Amniotic stem cell (primary cell): ENCODE results near the gene PLA2G6.

ENCODE experiments used
- DNase-seq: peaks from one replicate; lab custom pipeline; 2025; lab: John Stamatoyannopoulos, UW

Gene PLA2G6

DNA sequence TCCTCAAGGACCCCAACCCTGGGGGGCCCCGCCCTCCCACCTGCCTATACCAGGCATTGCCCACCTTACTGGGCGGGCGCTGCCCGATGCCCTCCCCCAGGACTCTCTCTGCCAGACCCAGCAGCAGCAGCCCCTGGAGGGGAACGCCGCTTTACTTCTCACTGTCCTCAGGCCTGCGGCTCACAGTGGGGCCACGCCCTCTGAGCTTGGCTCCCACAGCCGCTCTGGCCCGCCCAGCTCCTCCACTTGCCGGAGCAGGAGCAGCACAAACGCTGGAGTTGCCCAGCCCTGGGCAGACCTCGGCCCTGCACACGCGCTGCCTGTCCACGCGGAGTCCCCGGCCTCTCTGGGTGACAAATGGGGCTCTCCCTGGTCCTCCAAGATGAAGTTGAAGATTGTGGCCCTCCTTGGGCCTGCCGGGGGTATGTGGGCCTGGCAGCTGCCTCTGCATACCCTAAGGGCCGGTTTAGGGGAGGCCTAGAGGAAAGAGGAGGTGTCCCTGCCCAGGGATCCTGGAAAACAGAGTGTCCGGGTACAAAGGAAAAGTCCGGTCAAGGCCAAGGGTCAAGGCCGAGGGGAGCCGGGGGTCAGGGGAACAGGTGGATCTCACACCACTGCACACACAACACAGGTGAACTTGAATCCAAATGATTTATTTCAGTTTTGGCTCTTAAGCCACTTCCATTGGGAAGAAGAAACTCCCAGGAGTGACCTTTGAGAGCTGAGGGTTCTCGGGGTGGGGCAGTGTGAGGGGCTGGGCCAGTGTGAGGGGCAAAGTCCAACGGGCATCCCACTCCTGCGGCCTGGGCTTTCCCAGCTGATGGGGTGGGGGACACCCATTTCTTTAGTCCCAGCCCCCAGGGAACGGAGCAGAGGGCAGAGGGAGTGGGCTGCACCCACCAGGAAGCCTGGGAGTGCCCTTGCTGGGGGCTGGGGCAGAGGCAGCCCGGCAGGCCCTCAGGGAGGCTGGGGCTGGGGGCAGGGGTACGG, 70.5 kb downstream of the PLA2G6 start:
- DNase-seq: no peak

DNA sequence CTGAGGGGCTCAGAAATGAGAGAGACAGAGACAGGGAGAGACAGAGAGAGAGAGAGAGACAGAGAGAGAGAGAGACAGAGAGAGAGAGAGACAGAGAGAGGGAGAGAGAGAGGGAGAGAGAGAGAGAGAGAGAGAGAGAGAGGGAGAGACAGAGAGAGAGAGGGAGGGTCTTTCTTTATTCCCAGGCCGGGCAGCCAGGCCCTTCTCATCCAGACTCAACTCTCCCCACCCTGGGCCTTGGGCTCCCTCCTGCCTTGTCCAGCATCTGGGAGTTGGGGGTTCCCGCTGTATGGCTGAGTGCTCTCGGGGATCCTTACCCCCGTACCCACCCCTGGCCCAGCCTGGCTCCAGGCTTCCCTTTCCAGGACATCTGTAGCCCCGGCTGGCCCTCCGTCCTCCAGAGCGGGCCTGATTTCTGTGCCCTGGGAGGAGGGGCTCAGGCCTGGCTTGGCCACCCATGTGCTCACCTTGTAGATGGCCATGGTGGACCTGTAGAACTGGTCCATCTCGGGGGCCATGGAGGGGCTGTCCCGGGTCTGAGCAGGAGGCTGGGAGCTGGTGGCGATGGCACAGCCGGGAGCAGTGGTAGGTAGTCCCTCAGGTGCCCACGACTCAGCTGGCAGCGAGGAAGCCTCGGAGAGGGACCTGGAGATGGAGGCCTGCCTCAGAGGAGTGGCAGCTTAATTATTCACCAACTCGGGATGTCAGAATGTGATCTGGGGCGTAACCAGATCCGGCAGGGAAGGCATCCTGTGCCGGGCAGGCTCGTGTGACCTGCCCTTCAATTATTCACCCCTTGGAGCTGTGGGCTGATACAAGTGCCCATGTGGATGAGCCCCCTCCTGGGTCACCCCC, 71.4 kb downstream of the PLA2G6 start, which contains the start of gene BAIAP2L2:
TSS of gene BAIAP2L2 (minus strand) at position 677 of the 855 bp plus-strand sequence. CDS start at position 518, 159 bp downstream.
- no peak for DNase-seq

GRCh38 chr22:38109371-38110001, 72.1 kb downstream of the PLA2G6 start:
- DNase-seq: no peak

DNA sequence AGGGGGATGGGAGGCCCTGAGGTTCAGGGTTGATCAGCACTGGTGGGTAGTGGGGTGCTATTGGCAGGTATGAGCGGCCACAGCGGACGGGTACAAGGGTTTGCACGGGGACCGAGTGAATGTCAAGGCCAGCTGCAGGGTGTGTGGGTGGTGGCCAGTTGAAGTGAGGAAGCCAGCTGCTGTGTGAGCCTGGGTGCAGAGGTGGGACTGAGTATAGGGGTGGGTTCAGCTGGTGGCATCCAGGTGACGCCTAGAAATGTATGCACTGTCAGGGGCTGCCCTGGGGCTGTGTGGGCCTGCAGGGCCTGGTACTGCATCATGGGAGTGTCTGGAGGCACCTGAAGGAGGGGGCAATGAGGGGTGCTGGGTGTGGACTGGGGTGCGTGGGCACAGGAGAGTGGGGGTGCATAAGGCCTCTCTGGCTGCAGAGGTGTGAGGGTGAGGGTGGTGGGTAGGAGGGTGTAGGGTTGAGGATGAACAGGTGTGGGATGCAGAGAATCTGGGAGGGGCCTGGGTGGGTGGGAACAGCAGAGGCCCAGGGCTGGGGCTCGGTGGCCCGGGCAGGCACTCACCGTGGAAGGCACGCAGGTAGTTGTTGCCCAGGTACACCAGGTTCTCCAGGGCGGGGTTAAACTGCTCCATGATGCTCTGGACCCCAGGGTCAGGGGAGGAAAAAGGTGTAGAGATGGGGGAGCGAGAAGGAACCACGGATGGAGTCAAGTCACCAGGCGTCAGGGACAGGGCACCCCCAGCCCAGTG, 72.9 kb downstream of the PLA2G6 start:
- DNase-seq: no peak

DNA sequence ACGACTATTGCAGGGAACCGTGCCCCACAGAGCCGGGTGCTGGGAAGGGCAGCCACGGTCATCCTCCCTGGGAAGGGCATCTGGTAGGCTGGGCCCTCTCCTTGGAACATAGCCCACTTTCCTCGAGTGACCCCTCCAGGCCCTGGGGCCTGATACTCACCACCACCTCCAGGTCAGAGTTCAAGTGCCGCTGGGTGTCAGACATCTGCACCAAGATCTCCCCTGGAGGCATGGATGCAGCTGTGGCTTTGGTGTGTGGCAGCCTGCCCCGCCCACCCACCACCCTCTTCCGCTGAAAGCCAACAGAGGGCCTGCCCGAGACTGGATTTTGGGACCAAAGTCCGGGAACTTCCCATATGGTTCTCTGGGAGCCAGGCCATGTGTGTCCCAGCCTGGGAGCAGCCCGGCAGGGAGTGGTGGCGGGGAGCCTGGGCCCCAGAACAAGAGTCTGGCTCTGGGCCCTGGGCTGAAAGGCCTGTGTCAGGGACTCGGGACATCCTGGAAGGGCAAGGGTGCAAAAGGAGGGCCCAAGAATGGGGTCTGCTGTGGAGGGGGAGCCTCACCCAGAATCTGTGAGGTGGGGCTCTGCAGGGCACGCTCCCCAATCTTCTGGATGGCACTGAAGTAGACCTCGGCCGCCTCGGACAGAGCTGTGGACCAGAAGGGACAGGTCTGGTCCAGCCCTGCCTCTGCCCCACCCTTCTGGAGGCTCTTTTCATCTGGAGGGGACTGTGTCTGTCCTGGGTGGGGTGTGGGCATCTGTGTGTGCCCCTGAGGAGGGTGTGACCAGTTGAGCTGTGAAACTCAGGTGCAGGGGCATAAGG, 73.7 kb downstream of the PLA2G6 start:
- DNase-seq: no peak

DNA sequence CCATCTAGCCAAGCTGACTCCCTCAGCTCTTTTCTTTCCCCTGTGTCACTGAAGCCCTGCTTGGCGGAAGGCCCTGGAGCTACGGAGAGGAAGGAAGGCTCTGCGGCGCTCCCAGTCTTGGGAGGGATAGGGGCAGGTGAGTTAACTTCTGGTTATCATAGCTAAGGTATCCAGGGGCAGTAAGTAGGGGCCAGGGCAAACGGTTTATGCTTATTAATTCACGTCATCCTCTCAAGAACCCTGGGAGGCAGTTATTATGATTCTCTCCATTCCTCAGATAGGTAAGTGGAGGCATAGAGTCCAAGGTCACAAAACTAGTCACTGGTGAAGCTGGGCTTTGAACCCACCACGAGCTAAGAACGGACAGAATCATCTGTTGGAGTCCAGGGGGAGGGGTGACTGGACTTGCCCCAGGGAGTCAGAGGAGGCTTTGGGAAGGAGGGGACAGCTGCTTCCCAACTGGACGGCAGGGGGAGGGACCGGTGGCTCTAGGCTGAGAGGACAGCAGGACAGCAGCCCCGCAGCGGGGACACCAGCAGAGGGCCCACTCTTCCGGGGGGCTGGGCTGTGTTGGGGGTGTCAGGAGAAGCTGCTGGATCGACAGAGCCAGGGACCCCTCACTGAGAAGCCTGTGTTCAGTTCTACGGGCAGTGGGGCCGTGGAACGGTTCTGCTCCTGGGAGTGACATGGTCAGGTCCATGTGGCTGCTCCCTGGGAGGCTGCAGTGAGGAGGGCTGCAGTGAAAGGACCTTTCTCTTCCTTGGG, 74.6 kb downstream of the PLA2G6 start:
- no peak for DNase-seq

DNA sequence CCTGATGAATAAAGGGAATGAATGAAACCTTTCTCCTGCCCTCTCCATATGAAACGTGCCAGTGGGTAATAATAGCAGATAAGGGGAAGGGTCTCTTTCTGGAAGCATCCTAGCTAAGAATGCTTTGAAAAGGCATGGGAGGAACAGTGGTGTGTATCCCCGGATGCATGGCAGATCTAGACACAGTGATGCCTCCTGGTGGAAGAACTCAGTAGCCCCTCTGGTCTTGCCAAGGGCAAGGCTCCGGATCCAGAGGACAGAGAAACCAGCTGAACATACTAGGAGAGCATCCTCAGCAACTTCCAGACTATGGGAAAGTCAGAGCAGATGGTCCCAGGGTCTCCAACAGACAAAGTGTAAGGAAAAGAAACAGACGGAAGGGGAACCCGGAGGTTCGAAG, 77.5 kb downstream of the PLA2G6 start:
- no peak for DNase-seq

GRCh38 chr22:38103641-38104040, 78.0 kb downstream of the PLA2G6 start:
- no peak for DNase-seq

GRCh38 chr22:38098410-38099249, 83.0 kb downstream of the PLA2G6 start:
- no peak for DNase-seq

GRCh38 chr22:38097557-38098409, 83.8 kb downstream of the PLA2G6 start:
- DNase-seq: no peak

- no peak for DNase-seq
Measured at GRCh38 chr22:38097058-38097457, 84.6 kb downstream of the PLA2G6 start.

DNA sequence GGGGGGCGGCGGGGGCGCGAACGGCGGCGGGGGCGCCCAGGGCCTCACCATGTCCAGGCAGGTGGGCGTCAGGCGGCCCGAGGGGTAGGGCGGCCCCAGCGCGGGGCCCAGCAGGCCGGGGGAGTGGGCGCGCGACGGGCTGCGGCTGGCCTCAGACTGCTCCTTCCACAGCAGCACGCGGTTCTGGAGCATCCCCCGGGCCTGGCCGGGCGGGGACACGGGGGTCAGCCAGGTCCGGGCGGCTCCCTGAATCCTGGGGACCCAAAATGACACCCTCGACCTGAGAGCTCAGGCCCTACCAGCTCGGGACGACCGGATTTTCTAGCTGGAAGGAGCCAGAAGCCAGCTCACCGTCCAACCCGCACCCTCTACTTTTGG, 92.2 kb downstream of the PLA2G6 start:
- DNase-seq: no peak

- no peak for DNase-seq
Measured at GRCh38 chr22:38088629-38089473, 92.8 kb downstream of the PLA2G6 start.

GRCh38 chr22:38087855-38088254, 93.8 kb downstream of the PLA2G6 start:
- DNase-seq: no peak

DNA sequence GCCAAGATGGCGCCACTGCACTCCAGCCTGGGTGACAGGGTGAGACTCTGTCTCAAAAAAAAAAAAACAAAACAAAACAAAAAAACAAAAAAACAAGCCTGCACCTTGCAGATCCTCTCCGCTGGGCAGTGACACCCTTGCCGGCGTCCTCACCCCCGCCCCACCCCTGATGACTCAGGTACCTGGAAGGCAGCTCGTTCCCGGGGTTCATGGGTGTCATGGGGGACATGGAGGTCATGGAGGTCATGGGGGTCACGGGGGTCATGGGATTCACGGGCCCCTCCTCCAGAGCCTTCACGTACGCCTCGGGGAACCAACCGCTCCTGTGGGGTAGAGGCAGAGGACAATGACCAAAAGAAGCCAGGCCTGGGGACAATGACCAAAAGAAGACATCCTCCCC, 94.7 kb downstream of the PLA2G6 start:
- DNase-seq: no peak

DNA sequence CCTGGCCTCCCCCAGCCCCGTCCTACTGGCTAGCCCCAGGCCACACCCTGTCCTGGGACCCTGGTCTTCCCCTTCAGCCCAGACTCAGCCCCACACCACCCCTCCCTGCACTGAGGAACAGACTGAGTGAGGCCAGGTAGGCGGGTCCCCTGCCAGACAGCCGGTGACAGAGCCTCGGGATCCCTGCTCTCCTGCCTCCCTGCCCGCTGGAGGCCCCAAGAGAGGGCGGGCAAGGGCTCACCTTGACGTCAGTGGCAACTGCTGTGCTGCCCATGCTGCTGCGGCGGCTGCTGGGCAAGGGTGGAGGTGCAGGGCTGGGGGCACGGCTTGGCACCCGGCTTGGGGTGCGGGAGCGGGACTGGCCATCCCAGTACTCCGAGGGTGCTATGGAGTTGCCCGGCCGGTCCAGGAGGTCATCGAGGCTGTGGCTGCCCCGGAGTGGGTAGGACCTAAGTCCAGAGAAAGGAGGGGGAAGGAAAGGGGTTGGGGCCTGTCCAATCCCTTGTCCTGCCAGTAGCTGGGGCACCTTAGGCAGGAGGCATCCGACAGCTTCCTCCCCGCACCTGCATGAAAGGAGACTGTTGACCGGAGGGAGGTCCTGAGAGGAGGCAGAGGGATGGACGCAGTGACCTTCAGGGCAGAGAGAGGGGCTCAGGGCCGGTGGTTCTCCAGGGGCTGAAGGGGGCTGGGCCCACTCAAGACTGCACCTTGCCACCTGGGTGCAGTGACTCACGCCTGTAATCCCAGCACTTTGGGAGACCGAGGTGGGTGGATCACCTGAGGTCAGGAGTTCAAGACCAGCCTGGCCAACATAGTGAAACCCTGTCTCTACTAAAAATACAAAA, 95.4 kb downstream of the PLA2G6 start:
- DNase-seq: no peak
